Activated CD8-positive, alpha-beta memory T cell treated with anti-CD3 and anti-CD28 coated beads for 4 hours (primary cell): ENCODE data around the gene PIP5K1A.
"Not testable (repeated sequence)": the region's sequence is repeated elsewhere in the genome, so short reads cannot be mapped to it uniquely, and the experiment has no call there.

ENCODE experiments used
- DNase-seq, 2 donors: peaks; one replicate each; pipeline ENCODE4 v3.0.0-alpha.2; 2020; ENCODE audit warnings: low read depth in 2 of 2

The PIP5K1A gene

DNA sequence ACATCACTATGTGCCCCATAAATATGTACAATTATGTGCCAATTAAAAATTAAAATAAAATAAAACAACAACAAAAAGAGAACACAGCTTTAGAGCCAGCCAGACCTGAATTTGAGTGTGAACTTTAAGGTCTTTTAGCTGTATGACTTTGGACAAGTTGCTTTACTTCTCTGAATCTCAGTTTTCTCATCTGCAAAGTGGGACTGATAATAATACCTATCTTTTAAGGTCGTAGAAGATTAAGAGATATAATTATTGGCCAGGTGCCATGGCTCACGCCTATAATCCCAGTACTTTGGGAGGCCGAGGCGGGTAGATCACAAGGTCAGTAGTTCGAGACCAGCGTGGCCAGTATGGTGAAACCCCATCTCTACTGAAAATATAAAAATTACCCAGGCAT lies 5.0 kb upstream of the PIP5K1A start:
- DNase-seq, result no peak

DNA sequence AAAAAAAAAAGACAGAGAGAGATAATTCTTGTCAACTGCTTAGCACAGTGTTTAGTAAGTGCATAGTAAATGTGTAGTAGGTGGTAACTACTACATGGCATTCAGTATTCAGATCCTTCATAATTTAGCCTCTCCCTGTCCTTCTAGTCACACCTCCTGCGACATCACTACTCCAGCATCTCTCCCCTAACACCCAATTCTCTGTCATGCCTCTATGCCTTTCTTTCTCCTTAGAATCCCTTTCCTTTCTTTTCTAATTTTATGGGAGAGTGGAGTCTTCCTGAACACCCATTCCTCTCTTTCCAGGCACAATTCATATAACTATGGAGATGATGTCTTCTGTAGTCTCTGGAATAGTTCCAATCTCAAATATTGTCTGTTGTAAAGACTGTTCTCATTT lies 4.5 kb upstream of the PIP5K1A start:
- no peak for DNase-seq

DNA sequence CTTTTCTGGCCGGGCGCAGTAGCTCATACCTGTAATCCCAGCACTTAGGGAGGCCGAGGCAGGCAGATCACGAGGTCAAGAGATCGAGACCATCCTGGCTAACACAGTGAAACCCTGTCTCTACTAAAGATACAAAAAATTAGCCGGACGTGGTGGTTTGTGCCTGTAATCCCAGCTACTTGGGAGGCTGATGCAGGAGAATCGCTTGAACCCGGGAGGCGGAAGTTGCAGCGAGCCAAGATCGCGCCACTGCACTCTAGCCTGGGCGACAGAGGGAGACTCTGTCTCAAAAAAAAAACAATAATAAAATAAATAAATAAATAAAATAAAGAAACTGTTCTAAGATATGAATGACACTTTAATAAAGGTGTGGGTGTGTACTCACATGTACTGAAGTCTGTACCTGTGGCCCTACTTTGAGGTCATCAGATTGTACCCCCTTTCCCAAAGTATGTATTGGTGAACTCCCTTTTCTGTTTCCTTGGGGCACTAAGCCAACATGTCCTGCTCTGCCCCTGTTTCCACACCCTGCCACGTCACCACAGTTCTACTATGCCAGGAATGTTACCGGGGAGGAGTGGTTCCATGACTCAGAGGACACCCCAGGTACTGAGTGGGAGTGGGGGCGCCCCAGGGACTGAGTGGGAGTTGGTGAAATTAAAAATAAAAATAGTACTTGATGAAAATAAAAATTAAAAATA lies 3.3 kb upstream of the PIP5K1A start:
- DNase-seq, result not testable (repeated sequence)

DNA sequence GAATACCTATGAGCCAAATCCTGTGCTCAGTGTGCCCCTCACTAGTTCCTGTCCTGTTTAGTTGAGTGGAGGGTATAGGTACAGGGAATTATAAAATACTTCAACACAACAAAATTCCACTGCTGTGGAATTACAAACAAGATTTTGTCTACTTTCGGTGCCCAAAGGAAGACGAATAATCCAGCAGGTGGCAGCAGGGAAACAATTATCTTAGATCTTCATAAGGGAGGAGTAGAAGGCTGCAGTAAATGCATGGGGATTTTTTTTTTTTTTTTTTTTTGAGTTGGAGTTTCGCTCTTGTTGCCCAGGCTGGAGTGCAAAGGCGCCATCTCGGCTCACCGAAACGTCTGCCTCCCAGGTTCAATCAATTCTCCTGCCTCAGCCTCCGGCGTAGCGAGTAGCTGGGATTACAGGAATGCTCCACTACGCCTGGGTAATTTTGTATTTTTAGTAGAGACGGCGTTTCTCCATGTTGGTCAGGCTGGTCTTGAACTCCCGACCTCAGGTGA lies 2.0 kb upstream of the PIP5K1A start:
- peak; percentile 6 to 27 for DNase-seq

DNA sequence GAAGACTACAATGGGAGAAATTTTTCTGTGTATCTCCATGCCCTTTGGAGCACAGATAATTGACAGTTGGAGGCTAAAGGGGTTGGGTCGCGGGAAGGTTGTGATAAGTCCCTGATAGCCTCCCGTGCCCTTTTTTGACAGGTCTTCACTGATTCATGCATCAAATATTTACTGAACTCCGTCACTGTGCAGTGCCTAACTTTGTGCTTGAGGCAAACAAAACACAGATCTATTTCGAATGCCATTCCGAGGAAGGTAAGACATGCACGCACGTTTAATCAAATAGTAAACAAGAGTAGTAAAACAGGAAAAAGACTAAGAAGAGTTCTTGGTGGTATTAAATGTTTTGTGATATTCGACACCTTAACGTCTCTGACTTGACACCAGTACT lies 494 bp upstream of the PIP5K1A start:
- no peak for DNase-seq

DNA sequence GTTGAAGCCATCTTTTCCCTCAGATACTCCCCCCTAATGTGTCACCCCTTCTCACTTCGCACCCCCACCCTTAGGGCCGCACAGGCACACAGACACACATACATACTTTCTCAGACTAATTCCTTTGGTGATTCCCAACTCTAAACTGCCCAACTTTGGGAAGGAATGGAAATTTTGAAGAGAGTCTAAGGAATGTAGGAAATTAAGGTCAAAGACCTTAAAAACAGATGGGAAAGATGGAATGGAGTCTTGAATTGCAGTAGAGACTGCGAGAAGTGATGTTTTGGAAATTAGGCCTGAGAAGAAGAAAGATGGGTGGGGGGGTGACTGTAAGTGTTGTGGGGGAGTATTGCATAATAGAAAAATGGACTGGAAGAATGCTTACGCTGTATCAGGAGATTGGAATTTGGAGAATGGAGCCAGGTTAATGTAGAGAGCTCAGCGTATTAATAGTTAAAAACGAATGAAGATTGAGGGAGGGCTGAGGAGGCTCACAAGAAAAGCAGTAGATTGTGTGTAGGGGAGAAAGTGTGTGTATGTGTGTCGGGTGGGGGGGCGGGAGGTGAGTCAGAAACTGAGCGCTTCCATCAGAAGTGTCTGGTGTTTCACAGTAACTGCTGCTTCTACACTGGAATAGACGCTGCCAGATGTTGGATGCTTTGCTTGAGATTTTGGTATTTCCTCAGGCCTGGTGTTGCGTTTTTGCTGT lies 1.7 kb downstream of the PIP5K1A start:
- no peak for DNase-seq

DNA sequence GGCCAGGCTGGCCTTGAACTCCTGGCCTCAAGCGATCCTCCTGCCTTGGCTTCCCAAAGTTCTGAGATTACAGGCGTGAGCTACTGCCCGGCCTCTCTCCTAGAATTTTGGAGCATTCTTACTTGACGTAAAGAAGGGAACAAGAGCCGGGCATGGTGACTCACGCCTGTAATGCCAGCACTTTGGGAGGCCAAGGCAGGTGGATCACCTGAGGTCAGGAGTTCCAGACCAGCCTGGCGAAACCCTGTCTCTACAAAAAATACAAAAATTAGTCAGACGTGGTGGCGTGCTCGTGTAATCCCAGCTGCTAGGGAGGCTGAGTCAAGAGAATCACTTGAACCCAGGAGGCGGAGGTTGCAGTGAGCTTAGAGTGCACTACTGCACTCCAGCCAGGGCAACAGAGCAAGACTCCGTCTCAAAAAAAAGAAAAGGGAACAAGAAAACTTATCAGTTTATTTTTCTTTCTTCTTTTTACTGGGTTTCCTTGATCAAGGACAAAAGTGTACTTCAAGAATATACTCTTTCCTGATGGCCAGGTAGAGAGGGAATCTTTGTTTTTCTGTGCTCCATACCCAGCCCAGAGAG lies 7.1 kb downstream of the PIP5K1A start:
- DNase-seq, result not testable (repeated sequence)

- no peak for DNase-seq
Measured at GRCh38 chr1:151210830-151211229, 12.5 kb downstream of the PIP5K1A start.

DNA sequence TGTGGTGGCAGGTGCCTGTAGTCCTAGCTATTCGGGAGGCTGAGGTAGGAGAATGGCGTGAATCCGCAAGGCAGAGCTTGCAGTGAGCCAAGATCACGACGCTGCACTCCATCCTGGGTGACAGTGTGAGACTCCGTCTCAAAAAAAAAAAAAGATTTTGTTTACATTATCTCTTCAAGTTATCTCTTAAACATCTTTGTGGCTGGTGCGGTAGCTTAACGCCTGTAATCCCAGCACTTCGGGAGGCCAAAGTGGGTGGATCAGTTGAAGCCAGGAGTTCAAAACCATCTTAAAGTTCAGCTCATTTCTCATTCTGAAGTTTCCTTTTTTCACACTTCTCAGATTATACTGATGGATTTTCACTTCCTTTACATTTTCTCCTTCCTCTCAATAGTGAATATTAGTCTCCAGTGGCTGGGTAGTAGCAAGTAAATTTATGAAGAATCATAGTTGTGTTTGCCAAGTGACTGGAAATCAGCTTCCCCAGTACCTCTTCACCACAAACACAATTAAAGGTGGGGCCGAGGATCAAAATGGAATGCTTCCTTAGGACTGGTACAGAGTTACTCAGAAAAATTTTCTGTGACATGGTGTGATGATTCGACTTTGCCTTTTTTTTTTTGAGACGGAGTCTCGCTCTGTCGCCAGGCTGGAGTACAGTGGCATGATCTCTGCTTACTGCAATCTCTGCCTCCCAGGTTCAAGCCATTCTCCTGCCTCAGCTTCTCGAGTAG lies 13.8 kb downstream of the PIP5K1A start:
- no peak for DNase-seq

DNA sequence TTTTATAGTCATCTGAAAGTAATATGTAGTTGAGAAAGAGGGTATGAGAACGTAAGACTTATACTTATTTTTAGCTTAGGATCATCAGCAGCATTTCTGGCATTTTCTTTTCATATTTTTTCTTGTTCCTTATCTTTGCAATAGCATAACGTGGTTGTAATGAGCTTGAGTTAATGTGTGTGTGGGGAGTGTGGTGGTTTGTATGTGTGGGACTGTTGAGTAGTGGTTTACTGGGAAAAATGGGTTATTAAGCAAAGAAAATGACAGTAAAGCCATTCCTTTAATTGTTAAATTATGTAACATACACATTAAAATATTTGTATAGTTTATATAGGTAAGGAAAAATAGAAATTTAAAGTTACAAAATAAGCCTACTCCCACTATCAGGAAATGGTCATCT lies 15.2 kb downstream of the PIP5K1A start:
- DNase-seq, result no peak

DNA sequence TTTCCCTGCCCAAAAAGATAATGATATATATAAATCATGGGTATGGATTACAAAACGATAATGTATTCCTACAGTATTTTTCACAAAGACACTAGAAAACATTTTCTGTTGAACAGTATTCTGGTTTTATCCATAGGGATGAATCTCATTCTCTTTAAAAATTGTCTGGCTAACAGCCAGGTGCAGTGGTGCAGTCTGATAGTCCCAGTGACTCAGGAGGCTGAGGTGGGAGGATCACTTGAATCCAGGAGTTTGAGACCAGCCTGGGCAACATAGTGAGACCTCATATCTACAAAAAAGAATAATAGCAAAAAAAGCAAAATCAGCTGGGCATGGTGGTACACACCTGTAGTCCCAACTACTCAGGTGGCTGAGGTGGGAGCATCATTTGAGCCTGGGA lies 23.3 kb downstream of the PIP5K1A start:
- no peak for DNase-seq

GRCh38 chr1:151222130-151222529 lies 23.8 kb downstream of the PIP5K1A start:
- no peak for DNase-seq

DNA sequence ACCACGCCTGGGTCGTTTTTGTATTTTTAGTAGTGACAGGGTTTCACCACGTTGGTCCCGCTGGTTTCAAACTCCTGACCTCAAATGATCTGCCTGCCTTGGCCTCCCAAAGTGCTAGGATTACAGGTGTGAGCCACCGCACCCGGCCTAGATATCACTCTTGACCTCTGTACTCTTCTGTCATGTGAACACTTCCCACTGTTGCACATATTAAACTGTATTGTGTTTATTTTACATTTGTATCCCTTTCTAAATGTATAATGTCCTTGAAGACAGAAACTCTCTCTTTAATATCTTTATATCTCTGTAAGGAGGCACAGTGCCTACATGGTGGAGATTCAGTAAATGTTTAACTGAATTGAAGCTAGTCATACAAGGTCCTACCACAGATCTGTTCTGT lies 36.9 kb downstream of the PIP5K1A start:
- DNase-seq, result no peak

DNA sequence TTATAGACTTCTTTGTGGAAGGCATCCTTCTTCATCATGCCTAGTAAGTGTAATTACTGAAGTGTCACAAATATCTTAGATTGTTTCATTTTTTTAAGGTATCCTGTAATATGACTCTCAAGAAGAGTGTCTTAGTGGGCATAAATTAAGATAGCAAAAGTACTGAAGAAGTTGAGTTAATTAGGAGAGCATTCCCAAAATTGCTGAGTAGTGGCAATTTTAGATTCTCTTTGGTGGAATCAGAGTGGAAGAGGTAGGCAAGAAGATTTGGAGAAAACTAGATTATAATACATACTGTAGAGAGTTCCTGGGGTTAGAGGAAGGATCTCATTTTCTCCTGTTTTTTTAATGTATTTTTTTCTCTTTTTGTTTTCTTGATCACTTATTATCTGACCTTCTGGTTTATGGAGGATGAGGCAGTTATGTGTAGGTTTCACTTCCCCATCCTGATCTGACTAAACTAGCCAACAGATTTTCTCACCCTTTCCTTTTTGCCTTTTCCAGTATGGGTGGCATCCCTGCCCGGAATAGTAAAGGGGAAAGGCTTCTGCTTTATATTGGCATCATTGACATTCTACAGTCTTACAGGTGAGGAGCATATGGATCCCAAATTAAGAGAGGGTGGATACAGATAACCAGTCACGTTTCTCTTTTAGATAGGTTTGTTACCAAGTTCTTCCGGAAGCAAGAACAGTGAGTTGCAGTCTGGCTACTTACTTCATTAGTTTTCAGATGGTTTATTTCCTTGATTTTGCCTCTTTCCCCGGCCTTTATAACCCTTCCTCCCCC lies 39.5 kb downstream of the PIP5K1A start:
- no peak for DNase-seq

GRCh38 chr1:151238467-151238739 lies 40.1 kb downstream of the PIP5K1A start:
- DNase-seq, result no peak

- no peak for DNase-seq
Measured at GRCh38 chr1:151242442-151242841, 44.1 kb downstream of the PIP5K1A start.

DNA sequence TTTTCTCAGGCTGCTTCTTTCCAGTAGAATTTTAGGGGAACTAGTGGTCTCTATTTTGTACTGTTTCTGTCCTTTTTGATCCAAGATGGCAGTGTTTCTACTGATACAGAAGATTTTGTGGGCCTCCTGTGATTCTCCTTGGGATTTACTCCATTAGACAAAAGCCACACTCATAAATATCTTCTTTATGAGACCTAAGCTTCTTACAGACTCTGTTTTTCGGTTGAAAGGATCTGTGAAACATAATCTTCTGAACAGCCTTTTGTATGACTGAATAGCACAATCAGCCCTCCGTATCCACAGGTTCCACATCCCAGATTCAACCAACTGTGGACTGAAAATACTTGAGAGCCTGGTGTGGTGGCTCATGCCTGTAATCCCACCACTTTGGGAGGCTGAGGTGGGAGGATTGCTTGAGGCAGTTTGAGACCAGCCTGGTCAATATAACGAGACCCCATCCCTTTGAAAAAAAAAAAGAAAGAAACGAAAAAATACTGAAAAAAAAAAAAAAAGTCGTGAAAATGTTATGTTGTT lies 45.4 kb downstream of the PIP5K1A start:
- no peak for DNase-seq

DNA sequence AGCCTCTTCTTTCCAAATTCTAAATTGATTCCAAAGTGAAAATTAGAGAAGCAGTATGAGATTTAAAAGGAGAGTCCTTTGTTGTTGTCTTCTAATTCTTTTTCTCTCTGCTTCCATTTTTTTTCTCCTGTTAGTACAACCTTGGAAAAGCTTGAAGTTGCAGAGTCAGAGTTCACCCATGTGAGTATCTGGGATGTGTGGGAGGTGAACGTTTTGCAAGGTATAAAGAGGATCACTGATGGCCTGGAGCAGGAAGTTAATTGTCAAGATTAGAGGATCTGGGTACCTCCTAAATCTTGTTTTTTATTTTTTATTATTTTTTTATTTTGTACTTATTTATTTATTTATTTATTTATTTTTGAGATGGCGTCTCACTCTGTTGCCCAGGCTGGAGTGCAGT lies 48.4 kb downstream of the PIP5K1A start:
- DNase-seq, result no peak

GRCh38 chr1:151251656-151252470 lies 53.5 kb downstream of the PIP5K1A start:
- DNase-seq, result peak; percentile 19 to 43
